HG02870 (cell line): ENCODE results near the gene ZBTB7B.
A peak's percentile ranks its signal among the peaks of the same experiment; 100 is the strongest.
"Not testable (repeated sequence)": the region's sequence is repeated elsewhere in the genome, so short reads cannot be mapped to it uniquely, and the experiment has no call there.

ENCODE experiments used
- ATAC-seq: cut with Tn5 transposase; IDR thresholded peaks from one replicate; pipeline ENCODE4 v1.9.1; 2021; ENCODE audit warnings: mild to moderate bottlenecking, moderate library complexity; ENCODE audit not compliant: unreplicated experiment

ZBTB7B gene

DNA sequence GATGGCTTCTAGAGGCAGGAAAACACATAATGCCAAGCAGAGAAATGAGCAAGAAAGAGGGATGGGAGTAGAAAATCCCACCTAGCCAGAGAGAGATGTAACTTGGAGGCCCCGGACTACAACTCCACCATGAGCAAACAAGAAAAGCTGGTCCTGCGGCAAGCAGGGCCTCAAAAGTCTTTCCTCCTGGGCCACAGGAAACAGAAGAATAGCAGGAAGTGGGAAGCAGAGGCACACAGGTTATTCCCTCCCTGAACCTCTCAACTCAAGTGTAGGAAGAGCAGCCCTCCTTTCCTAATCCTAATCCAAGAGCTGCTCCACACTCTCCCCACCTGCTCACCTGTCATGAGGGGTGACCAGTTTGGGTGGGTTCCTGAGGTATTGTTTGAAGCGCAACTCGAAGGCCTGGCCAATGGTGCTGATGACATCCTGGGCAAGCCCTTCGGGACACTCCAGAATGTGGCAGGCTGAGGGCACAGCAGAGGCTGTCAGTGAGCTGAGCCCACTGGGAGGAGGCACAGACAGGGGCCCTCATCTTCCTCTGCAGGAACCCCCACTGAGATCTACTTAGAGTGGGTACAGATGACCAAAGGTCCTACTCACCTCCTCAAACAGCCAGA, 35.2 kb upstream of the ZBTB7B start:
- ATAC-seq, result no peak

DNA sequence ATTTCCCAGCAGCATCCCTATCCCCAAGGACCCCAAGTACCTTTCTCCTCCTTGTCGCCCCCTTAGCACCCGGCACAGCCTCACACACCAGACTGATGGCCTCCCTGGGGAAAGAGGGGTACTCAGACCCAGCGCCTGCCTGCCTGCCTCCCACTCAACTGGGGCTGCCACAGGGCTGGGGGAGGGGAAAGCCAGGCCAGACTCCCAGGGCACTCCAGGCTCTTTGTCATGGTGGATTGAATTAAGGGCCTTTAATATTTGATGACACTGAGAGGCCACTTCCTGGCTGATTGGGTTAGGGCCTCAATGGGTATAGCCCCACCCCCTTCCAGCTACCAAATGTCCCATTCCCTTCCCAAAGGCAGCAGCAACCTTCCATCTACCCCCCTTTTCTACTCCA, 33.9 kb upstream of the ZBTB7B start:
- ATAC-seq, result no peak

DNA sequence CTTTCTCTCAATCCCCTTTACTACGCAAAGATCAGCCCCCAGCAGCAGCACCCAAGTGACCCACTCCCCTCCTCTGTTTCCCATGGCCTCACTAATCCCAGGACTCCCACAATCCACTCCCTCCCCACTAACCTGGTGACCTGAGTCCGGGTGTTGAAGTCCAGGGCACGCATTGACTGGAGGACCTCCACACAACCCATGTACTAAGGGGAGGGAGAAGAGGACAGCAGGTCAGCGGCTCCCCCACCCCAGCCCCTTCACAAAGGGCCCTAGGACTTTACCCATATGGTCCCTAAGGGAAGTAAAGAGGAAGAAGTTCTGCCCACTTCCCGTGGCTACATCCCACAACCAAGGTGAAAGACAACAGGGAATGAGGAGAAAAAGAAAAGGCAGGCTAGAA, 33.4 kb upstream of the ZBTB7B start:
- ATAC-seq, result no peak

DNA sequence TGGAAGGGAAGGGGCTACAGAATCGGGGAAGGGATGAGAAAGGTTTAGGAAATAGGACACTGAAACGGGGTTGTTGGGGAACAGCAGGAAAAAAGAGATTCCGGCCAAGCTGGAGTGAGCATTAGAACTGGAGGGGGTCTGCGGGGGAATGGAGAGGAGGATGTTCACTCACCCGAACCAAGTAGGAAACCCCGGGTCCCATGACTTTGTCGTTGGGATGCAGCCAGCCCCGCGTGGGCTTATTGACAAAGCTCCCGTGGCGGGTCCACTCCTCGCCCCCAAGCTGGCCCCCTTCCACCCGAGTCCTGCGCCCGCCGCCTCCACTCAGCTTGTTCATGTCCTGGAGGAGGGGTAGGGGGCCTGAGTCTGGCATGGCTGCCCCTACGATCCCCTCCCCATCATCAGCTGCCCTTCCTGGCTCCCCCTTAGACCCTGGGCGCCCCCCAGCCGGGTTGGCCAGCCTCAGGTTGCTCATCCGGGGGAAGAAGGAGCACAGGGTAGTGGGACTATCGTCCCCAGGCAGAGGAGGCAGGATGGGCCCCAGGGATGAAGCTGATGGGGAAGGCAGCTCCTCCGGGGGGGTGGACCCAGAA, 32.6 kb upstream of the ZBTB7B start:
- no peak for ATAC-seq

DNA sequence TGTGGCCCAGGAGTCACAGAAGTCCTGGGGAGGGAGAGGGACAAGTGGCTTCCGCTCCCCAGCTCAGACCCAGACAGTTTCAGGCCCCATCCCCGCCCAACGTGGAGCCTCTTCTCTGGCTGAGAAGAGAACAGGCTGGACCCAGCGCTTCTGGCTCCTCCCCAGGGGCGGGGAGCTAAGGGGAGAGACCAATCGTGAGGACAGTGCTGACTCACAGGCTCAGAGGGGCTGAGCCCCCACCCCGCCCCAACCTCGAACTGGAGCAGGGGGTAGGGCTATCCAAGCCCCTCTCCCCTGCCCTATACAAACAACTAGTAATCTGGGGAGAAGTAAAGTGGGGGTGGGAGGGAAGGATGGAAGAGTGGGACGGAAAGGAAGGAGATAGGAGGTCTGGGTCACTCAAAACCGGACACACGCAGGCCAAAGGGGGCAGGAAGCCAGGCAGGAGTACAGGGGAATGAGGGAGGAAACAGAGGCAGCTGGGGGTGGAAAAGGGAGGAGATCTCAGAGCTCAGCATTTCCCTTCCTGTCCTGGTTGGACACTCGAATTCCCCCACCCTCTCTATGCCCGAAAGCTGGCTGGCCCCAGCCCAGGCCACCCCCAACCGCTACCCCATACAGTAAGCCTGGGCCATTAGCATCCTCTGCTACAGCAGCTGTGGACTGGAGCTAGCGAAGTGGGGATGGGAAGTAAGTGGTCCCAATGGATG, 31.8 kb upstream of the ZBTB7B start, which contains the start of gene SHC1:
SHC1 (minus strand) TSS at position 117 of the 710 bp plus-strand sequence. CDS start 221 bp downstream, outside the sequence.
- peak; percentile 24 for ATAC-seq

DNA sequence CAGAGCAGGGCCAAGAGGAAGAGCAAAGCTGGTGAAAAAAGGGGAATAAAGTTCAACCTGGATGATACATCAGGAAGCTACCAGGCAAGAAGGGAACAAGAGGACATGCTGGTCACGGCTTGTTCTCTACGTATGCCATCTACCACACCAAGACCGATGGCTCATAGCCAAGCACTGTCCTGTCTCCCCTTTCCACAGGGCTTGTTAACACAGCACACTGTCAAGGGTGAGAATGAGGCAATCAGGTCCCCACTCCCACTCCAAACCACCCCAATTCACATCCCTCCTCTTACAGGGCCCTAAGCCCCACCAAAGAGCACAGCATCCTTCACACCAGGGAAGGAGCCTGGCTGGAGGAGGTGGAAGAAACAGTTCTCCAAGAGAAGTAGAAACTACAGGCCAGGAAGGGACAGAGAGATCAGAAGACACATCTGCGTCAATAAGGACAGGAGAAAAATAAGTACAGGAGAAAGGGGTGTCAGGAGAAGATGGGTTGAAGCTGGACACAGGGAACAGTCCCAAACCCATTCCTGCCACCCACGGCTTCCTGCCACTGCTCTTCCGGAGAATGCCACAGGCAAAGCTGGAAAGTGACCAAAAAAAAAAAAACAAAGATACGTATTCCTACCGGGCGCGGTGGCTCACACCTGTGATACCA, 31.1 kb upstream of the ZBTB7B start:
- no peak for ATAC-seq

DNA sequence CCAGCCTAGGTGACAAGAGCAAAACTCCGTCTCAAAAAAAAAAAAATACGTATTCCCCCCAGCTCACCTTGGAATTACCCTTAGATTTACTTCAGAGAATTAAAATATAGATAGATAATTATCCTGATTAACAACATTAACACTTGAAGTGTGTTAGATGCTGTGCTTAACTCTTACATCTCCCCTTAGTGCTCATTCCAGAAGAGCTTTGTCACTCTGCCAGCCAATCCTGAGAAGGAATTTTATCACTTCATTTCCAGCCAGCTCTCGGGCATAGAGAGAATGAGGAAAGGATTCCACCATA, 30.4 kb upstream of the ZBTB7B start:
- no peak for ATAC-seq

DNA sequence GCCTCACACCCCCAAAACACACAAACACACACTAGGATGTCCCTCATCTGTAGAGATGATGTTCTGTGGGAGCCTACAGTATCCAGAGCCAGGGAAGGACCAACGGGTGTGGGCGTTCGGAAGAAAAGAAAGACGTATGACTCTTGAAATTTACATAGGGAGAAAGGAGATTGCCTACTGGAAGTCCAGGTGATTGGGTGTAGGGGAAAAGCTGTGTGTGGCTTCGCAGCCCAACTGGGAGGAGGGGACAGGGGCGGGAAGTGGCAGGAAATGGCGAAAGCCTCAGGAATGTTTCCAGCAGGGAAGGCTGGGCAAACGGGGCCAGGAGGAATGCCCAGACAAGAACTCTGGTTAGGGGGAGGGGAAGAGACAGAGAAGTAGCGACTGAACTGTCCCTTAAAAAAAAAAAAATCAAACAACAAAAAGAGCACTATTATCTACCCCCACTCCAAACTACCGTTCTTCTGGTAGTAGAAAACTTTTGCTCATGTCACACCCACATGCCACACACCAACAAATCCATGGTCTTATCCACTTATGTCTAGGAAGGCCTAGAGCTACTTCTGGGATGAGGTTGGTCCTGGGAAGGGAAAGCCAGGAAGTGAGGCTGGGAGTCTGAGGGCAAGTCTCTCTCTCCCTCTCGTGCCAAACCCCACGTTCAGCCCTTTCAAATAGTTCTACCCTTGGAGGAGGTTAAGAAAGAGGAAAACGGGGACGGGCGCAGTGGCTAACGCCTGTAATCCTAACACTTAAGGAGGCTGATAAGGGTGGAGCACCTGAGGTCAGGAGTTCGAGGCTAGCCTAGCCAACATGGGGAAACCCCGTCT, 29.9 kb upstream of the ZBTB7B start:
- no peak for ATAC-seq

DNA sequence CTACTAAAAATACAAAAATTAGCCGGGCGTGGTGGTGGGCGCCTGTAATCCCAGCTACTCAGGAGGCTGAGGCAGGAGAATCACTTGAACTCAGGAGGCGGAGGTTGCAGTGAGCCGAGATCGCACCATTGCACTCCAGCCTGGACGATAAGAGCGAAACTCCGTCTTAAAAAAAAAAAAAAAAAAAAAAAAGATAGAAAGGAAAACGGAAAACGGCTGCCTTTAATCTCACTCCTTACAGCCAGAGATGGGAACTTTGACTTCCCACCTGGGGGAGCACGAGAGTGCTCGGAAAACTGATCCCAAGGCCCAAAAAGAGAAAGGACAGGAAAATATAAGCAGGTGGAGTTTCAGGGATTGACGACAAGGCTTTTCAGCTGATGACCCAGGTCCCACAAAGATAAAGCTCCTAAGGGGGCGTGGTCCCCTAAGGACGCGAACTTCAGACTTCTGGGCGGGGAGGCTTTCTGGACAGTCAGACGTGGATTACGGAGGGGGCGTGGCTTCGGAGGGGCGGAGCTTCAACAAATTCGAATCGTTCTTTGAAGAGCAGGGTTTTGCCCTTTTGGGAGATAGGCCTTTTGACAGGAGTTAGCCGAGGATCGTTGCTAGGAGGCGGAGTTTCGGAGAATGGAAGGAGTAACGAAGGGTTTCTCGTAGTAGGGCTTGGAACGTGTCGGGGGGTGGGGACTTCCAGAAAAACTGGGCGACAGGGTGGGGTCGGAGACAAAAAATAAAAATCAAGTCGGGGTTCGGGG, 29.1 kb upstream of the ZBTB7B start:
- peak; percentile 13 for ATAC-seq

DNA sequence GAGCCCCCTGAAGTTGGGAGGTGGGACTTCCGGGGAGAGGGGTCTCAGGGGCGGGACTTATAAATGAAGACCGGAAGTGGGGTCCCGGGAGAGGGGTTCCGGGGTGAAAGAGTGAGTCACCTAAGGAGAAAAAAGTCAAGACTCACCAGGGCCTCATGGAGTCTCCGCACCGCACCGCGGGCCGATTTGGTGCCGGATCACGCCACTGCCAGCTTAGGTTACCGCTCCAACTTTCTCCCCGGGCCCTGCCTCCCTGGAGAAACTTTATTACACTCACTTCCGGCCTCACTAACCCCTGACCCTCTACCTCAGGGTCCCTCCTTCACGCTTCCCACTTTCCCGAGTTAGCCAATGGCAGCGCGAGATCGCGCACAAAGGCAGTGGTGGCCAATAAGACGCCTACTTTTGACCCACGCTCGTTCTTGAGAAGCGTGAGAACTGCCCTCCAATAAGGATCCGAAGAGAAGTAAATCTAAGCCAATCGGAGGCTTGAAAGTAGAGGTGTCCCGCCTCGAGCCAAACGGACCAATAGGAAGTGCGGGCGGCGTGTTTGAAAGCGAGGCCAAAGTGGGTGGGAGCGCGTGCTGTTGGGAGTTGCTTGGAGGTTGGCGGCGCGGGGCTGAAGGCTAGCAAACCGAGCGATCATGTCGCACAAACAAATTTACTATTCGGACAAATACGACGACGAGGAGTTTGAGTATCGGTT, 28.3 kb upstream of the ZBTB7B start, which contains the start of gene CKS1B:
CKS1B (plus strand) TSS at position 580 of the 706 bp plus-strand sequence; CDS start at position 645, 65 bp downstream.
- ATAC-seq, result peak; percentile 71

DNA sequence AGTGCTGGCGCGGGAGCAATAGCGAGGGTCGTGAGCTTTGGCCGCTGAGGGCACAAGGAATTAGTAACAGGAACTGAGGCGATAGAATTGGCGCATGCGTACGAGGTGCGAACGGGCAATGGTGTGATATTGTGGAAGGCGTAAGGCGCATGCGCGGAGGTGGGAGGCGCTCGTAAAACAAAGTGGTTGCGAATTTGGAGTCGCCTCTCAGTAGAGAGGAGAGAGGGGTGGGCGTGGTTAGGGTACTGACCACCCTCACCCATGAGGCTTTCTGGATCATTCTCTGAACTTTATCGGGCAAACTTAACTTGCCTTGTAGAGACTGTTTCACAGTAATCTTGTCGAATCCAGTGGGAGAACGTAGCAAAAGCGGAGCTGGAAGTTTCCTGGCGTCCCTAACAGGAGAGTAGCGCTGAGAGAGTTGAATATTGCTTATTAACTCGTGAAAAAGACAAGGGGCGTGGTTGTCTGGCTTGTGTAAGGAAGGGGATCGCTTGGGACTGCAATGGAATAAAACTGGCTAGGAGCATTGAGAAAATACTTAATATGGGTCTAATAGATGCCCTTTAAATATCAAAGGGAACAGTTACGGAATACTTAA, 27.7 kb upstream of the ZBTB7B start:
- ATAC-seq, result peak; percentile 36

DNA sequence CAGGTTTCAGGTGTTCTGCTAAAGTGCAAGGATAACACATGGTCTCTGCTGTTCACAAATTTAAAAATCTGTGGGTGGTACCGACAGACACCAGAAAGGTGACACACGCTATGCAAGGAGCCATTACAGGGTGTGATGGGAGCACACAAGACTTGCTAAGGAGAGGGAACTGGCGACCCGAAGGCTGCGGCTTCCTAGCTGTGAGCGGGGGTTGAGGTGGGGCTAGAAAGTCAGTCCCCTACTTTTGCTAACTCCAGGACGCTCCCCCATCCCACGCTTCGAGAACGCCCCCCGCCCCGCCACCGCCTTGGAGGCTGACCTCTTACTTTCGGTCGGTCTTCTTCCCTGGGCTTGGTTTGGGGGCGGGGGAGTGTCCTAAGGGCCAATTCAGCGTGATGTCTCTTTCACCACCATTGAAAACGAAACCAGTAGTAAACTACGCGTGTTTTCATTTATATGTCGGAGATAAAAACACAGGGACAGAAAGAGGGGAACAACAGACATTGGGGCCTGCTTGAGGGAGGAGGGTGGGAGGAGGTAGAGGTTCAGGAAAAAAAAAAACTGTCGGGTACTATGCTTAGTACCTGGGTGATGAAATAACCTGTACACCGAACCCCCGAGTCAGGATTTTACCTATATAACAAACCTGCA, 27.1 kb upstream of the ZBTB7B start:
- ATAC-seq, result no peak

DNA sequence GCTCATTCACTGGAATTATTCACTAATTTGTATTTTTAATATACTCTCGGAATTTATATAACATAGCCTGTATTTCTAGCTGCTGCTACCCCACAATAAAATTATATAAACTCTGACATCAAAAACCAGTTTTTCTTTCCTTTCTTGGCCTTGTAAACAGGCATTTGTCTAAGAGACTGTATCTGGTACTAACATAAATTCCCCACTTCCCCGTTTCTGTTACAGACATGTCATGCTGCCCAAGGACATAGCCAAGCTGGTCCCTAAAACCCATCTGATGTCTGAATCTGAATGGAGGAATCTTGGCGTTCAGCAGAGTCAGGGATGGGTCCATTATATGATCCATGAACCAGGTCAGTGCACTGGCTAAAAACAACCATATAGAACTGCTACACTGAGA, 24.8 kb upstream of the ZBTB7B start:
- ATAC-seq, result not testable (repeated sequence)

DNA sequence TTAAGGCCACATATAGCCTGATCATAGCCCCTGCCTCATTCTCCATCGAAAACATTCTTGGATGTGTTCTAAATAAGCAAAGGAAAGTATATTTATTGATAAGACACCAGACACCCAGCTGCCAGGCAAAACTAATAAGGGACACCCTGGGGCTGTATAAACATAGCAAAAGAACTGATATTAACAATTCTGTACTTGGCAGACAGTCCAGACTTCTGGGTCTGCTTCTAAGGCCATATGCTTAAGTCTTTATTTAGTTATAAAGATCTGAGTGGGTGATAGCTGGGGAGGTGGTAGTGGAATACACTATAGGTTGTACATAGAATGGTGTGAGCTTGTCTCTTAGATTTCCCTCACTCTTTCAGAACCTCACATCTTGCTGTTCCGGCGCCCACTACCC, 24.2 kb upstream of the ZBTB7B start:
- no peak for ATAC-seq

DNA sequence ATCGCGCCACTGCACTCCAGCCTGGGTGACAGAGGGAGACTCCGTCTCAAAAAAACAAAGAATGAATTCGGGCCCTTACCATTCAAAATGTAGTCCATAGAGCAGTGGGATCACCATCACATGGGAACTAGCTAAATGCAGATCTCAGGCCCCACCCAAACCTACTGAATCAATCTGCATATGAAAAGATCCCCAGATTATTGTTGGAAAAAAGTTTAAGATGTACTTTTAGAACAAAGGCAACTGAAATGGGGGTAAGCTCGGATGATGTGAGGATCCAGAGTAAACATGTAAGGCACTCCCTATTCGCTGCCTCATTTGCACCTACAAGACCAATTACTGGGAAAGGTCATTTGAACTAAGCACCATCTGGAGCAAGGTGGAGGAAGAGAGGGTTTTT, 20.3 kb upstream of the ZBTB7B start:
- no peak for ATAC-seq

DNA sequence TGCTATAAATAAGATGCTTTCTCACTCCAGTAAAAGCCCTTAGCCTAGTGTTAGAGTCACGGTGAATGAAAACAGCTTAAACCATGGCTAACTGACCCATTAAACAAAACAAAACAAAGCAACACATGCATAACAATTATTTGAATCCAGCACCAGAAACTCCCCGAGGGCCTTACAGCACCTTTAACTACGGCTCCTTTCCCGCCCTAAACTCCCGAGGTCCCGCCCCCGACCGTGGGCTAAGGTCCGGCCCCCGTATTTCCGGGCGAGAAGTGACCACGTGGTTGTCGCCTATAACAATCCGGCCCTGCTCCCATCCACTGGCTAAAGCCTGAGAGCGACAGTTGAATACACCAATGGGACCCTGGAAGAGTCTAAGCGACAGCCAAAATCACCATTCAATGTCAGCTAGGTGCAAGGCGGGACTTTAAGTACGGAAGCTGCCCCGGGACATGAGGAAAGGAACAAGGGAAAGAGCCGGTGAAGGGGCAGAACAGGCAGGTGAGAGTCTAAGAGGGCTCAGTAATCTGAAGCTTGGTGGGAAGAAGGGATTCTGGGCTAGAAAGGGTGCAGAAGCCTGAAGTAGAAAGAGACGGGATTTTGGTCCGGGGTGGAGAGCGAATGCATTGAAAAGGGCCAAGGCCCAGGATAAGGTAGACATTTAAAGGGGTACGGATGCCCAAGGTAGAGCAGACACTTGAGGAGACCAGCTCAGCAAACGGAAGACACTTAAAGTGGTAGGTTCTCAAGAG, 19.5 kb upstream of the ZBTB7B start, which contains the start of gene FLAD1:
FLAD1 (plus strand) TSS at position 448 of the 752 bp plus-strand sequence. CDS start 351 bp downstream, outside the sequence.
- ATAC-seq, result peak; percentile 99

DNA sequence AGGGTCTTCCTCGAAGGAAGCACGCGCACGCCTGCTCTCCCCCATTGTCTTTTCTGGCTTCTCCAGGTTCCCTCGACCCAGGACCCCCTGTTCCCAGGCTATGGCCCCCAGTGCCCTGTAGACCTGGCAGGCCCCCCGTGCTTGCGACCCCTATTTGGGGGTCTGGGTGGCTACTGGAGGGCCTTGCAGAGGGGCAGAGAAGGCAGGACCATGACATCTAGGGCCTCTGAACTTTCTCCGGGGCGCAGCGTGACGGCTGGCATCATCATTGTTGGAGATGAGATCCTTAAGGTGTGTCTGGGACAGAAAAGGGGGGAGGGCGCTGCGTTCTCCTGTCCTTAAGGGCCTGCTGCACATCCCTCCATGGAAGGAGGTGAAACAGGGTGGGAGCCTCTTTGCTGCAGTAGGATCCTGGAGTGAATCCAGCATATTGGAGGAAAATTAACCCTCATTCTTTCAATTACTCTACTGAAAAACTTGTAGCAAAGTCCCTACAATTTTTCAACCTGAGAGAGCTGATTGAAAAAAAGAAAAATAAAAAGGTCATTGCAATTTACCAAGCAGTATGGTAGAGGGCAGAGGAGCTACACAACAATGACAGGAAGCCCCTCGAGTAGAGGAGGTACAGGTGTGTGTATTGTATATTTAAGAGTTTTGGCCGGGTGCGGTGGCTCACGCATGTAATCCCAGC, 18.7 kb upstream of the ZBTB7B start:
- ATAC-seq, result no peak
